Activated CD8-positive, alpha-beta T cell treated with anti-CD3 and anti-CD28 coated beads for 36 hours (primary cell): ENCODE results near the gene NACA. TPM values are rescaled to one million over a fixed set of nuclear protein-coding genes. Genes with fewer than 3 reads are reported as not detected.

Source experiments
- ATAC-seq: fragments of 200-7000 bp; cut with Tn5 transposase; one replicate; pipeline ENCODE4 v1.10.0; 2021; ENCODE audit warnings: mild to moderate bottlenecking, moderate library complexity
- CTCF ChIA-PET: fragments of 350-600 bp; sonication (Branson Sonifier 250); formaldehyde crosslinking; loops from one replicate; lab custom pipeline; 2021; ENCODE audit warnings: antibody characterized with exemption; lab: Charles Lee
- POLR2A ChIA-PET: fragments of 350-600 bp; sonication (Branson Sonifier 250); formaldehyde crosslinking; loops from one replicate; lab custom pipeline; 2021; ENCODE audit warnings: antibody characterized with exemption; lab: Charles Lee
- DNase-seq: peaks from one replicate; pipeline ENCODE4 v3.0.0-alpha.2; 2020
- H3K27ac Mint-ChIP-seq: one replicate; pipeline ENCODE4 v1.8.0; 2021; ENCODE audit warnings: mild to moderate bottlenecking, mixed read lengths
- H3K27me3 Mint-ChIP-seq: one replicate; pipeline ENCODE4 v1.8.0; 2021; ENCODE audit warnings: mixed read lengths
- H3K36me3 Mint-ChIP-seq: one replicate; pipeline ENCODE4 v1.8.0; 2021; ENCODE audit warnings: low read depth, mixed read lengths
- H3K4me1 Mint-ChIP-seq: one replicate; pipeline ENCODE4 v1.8.0; 2021; ENCODE audit warnings: low read depth, mixed read lengths
- H3K4me3 Mint-ChIP-seq: one replicate; pipeline ENCODE4 v1.8.0; 2021; ENCODE audit warnings: mild to moderate bottlenecking, moderate library complexity, mixed read lengths
- H3K9me3 Mint-ChIP-seq: one replicate; pipeline ENCODE4 v1.8.0; 2021; ENCODE audit warnings: mixed read lengths
- intact Hi-C: fragments of 100-400 bp; cut with micrococcal nuclease; formaldehyde crosslinking; loops from one replicate; pipeline ENCODE4 v1.10.0; 2022
- total RNA-seq, 2 experiments: library from RNA; stranded (reverse); gene quantifications; one replicate each; pipeline ENCODE4 v1.2.3, GENCODE V29; 2021
- TF ChIP-seq, protein P1 (sequence below): fragments of 200-600 bp; IDR thresholded peaks from one replicate; pipeline ENCODE4 v1.8.0; 2022; ENCODE audit warnings: antibody characterized with exemption, mild to moderate bottlenecking

NACA gene
- total RNA-seq, 2 experiments from 2014 or later, result 1,203 to 1,221 TPM

DNA sequence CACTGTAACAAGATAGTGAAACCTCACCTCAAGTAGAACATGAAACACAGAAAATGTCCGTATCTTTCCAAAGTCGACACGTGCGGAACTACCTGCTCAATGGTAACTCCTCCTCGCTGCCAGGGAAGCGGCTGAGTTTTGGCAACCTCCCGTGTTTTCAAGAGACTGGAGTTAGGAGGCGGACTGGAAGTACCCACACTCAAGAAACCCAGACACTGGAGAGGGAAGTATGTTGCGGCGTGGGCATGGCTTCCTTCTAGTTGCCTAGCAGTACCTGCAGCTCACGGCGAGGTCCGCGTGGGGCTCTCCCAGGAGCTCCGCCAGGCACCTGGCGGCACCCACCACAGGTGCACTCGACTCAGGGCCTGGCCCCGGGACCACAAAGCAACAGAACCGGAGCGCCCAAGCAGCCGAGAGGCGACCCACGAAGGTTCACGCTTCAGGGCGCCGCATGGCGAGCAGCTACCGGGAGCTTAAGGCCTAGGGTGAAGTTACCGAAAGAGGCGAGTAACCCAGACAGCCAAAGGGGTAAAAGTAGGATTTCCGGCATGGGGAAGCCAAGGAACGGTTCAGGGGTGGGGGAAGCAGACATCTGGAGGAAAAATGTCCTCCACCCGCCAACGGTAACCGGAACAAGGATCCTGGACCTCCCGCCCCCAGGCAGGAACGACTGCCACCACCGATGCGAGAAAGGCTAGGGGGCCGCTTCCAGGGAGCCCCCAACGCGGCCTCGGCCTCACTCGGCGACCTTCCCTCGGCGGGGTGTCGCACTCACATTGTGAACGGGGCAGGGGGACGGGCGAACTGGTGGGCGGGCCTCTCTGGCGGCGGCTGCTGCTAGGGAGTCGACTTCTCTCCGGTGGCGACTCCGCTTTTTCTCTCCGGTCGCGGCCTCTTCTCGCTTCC is 37.6 kb downstream of the NACA start:
- intact Hi-C loops, result loop anchor here (5.0 to 10.0 kb wide), 3 partner anchors 35 to 377 kb away; no protein-coding TSS in a partner anchor
- peak; percentile 0 for ATAC-seq
- Mint-ChIP-seq H3K27ac (peak overlapping the region; percentile 98), H3K4me1 (peaks cover 18% of the 10 kb centered on the region), H3K36me3 (peaks cover 43% of the 10 kb centered on the region), H3K9me3 (peaks cover 2% of the 10 kb centered on the region), H3K27me3 (no peaks in the 10 kb centered on the region), H3K4me3 (peak overlapping the region; percentile 96)
- DNase-seq, result peak; percentile 61
- CTCF ChIA-PET, result interaction anchor here (0.9 to 2.1 kb wide), 6 partner anchors 9 to 174 kb away, joined by 3 to 7 read pairs (median 4); no protein-coding TSS in a partner anchor
- TF ChIP-seq, protein P1, sequence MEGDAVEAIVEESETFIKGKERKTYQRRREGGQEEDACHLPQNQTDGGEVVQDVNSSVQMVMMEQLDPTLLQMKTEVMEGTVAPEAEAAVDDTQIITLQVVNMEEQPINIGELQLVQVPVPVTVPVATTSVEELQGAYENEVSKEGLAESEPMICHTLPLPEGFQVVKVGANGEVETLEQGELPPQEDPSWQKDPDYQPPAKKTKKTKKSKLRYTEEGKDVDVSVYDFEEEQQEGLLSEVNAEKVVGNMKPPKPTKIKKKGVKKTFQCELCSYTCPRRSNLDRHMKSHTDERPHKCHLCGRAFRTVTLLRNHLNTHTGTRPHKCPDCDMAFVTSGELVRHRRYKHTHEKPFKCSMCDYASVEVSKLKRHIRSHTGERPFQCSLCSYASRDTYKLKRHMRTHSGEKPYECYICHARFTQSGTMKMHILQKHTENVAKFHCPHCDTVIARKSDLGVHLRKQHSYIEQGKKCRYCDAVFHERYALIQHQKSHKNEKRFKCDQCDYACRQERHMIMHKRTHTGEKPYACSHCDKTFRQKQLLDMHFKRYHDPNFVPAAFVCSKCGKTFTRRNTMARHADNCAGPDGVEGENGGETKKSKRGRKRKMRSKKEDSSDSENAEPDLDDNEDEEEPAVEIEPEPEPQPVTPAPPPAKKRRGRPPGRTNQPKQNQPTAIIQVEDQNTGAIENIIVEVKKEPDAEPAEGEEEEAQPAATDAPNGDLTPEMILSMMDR, result no peak
- POLR2A ChIA-PET, result interaction anchor here (0.7 to 6.9 kb wide), 15 partner anchors 11 to 393 kb away, joined by 3 to 74 read pairs (median 12); partner anchors contain the start of genes ATP5F1B, BAZ2A and NACA

DNA sequence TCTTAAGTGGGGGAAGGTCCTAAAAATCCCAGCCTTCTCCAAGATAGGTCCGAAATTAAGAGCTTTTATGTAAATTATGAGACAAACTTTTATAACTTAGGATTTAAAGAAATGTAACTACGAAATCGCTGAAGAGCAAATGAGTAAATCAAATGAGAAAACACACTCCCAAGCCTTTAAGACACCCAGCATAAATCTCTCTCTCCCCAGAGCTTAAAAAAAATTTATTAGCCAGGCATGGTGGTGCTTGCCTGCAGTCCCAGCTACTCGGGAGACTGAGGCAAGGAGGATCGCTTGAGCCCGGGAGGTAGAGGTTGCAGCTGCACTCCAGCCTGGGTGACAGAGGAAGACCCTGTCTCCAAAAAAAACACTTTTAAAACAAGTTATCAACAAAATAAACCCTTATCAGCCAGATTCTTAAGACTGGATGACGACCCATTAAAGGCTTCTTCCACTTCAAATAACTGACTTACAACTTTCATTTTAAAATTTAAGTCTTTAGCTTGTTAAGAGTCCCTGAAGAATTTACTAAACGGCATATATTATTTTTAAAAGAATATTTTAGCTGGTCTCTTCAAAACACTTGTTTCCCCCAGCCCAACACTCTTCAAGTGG is 40.2 kb downstream of the NACA start:
- intact Hi-C loops, result loop anchor here (5.0 to 10.0 kb wide), 3 partner anchors 37 to 380 kb away; no protein-coding TSS in a partner anchor
- Mint-ChIP-seq H3K36me3 (peaks cover 62% of the 10 kb centered on the region), H3K4me1 (peaks cover 33% of the 10 kb centered on the region), H3K4me3 (peak overlapping the region; percentile 96), H3K27ac (peak overlapping the region; percentile 98), H3K27me3 (no peaks in the 10 kb centered on the region), H3K9me3 (peaks cover 2% of the 10 kb centered on the region)
- CTCF ChIA-PET, result interaction anchor here (0.6 to 2.7 kb wide), 10 partner anchors 14 to 428 kb away, joined by 3 to 16 read pairs (median 4); no protein-coding TSS in a partner anchor
- DNase-seq, result no peak
- POLR2A ChIA-PET, result interaction anchor here (0.6 to 6.9 kb wide), 12 partner anchors 10 to 568 kb away, joined by 3 to 74 read pairs (median 8); partner anchors contain the start of genes ATP5F1B, NACA and PRIM1
- TF ChIP-seq, protein P1, result no peak
- ATAC-seq, result no peak

GRCh38 chr12:56682323-56682722 is 42.8 kb downstream of the NACA start:
- ATAC-seq (no peak), DNase-seq (no peak)
- Mint-ChIP-seq H3K27ac (peak overlapping the region; percentile 82), H3K36me3 (peaks cover 72% of the 10 kb centered on the region), H3K4me1 (peaks cover 56% of the 10 kb centered on the region), H3K27me3 (no peaks in the 10 kb centered on the region), H3K4me3 (peak overlapping the region; percentile 96), H3K9me3 (peaks cover 2% of the 10 kb centered on the region)
- CTCF ChIA-PET, result interaction anchor here (1.0 kb wide), 1 partner anchor 9 kb away, joined by 3 read pairs; no protein-coding TSS in a partner anchor
- POLR2A ChIA-PET, result interaction anchor here (0.8 to 4.9 kb wide), 10 partner anchors 18 to 429 kb away, joined by 3 to 45 read pairs (median 4); partner anchors contain the start of genes ATP5F1B and STAT6
- intact Hi-C loops, result loop anchor here (10.0 kb wide), 1 partner anchor 382 kb away; no protein-coding TSS in a partner anchor
- TF ChIP-seq, protein P1, result no peak

DNA sequence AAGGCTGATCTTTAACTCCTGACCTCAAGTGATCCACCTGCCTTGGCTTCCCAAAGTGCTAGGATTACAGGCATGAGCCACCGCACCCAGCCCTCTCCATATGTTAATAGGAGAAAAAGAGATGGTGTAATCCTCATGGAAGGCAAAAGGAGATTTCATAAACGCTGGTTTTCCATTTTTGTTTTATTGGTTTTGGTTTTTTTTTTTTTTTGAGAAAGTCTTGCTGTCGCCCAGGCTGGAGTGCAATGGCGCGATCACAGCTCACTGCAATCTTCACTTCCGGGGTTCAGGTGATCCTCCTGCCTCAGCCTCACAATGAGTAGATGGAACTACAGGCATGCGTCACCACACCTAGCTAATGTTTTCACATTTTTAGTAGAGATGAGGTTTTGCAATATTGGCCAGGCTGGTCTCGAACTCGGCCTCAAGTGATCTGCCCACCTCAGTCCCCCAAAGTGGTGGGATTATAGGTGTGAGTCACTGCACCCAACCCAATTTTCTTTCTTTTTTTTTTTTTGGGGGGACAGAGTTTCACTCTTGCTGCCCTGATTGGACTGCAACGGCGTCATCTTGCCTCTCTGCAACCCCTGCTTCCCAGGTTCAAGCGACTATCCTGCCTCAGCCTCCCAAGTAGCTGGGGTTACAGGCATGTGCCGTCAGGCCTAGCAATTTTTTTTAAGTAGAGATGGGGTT is 45.1 kb downstream of the NACA start:
- no peak overlapping the region for H3K4me3 Mint-ChIP-seq
- peak; percentile 28 for DNase-seq
- H3K36me3 Mint-ChIP-seq, result peaks cover 63% of the 10 kb centered on the region
- intact Hi-C loops, result loop anchor here (10.0 kb wide), 1 partner anchor 385 kb away; no protein-coding TSS in a partner anchor
- H3K27ac Mint-ChIP-seq, result peak overlapping the region; percentile 62
- ChIA-PET CTCF (interaction anchor here (1.3 to 1.5 kb wide), 2 partner anchors 9 to 43 kb away, joined by 3 to 5 read pairs; no protein-coding TSS in a partner anchor), POLR2A (interaction anchor here (0.7 to 11.1 kb wide), 7 partner anchors 6 to 636 kb away, joined by 3 to 74 read pairs (median 3); partner anchors contain the start of genes ATP5F1B and PTGES3)
- H3K9me3 Mint-ChIP-seq, result peaks cover 2% of the 10 kb centered on the region
- TF ChIP-seq, protein P1, result no peak
- H3K27me3 Mint-ChIP-seq, result no peaks in the 10 kb centered on the region
- ATAC-seq, result no peak
- H3K4me1 Mint-ChIP-seq, result peaks cover 73% of the 10 kb centered on the region
